Fibroblast of lung (primary cell): Measurements from ENCODE around the gene EEF1G. TPM values are rescaled to one million over a fixed set of nuclear protein-coding genes. Genes with fewer than 3 reads are reported as not detected.

Source experiments
- DNase-seq, 2 donors: peaks; one replicate each; pipeline versions ENCODE4 v3.0.0 to v3.0.0-alpha.2; 2010; ENCODE audit warnings: low read depth in 2 of 2
- H2AFZ ChIP-seq: 2 replicates; pipeline ENCODE4 v1.5.1; 2012; ENCODE audit warnings: low read length, control low read depth, inconsistent platforms
- H3K27ac ChIP-seq: 2 replicates; pipeline ENCODE4 v1.5.1; 2011; ENCODE audit warnings: low read length, control low read depth; ENCODE audit not compliant: insufficient read depth
- H3K27me3 ChIP-seq: 2 replicates; pipeline ENCODE4 v1.5.1; 2011; ENCODE audit warnings: mild to moderate bottlenecking, low read length; ENCODE audit not compliant: control insufficient read depth, insufficient read depth
- H3K36me3 ChIP-seq: 2 replicates; pipeline ENCODE4 v1.5.1; 2011; ENCODE audit warnings: low read length; ENCODE audit not compliant: control insufficient read depth, insufficient read depth
- H3K4me1 ChIP-seq: 2 replicates; pipeline ENCODE4 v1.5.1; 2011; ENCODE audit warnings: low read length; ENCODE audit not compliant: control insufficient read depth, insufficient read depth; ENCODE audit errors: extremely low read depth
- H3K4me2 ChIP-seq: 2 replicates; pipeline ENCODE4 v1.5.1; 2011; ENCODE audit warnings: low read length, control low read depth; ENCODE audit not compliant: insufficient read depth; ENCODE audit errors: extremely low read depth
- H3K4me3 ChIP-seq, 4 experiments: fragments of 200-600 bp in 1 of 4; sonication (generic) in 1 of 4; replicated peaks in 1 of 4; 2 replicates each; pipeline ENCODE4 v1.5.1; 2011 to 2016; ENCODE audit warnings: low read length in 4 of 4, low read depth in 3 of 4, mild to moderate bottlenecking in 3 of 4, control low read depth in 2 of 4, inconsistent platforms in 1 of 4, mixed read lengths in 1 of 4; ENCODE audit not compliant: insufficient read depth in 1 of 4; ENCODE audit errors: control extremely low read depth in 1 of 4
- H3K79me2 ChIP-seq: 2 replicates; pipeline ENCODE4 v1.5.1; 2012; ENCODE audit warnings: mild to moderate bottlenecking, low read length, inconsistent platforms; ENCODE audit not compliant: control insufficient read depth, insufficient read depth
- H3K9ac ChIP-seq: 2 replicates; pipeline ENCODE4 v1.5.1; 2011; ENCODE audit warnings: mild to moderate bottlenecking, low read length, control low read depth; ENCODE audit not compliant: insufficient read depth
- H3K9me3 ChIP-seq: 2 replicates; pipeline ENCODE4 v1.5.1; 2012; ENCODE audit warnings: low read depth, low read length; ENCODE audit not compliant: control insufficient read depth, insufficient read depth
- H4K20me1 ChIP-seq: 2 replicates; pipeline ENCODE4 v1.5.1; 2011; ENCODE audit warnings: low read length; ENCODE audit not compliant: control insufficient read depth, insufficient read depth; ENCODE audit errors: extremely low read depth
- EZH2 ChIP-seq: IDR thresholded peaks from 2 replicates; pipeline ENCODE4 v1.5.1; 2012; ENCODE audit warnings: low read length, control low read depth, mild to moderate bottlenecking; ENCODE audit errors: missing control alignments
- polyA plus RNA-seq, 2 donors: library from polyadenylated mRNA; depleted of rRNA in 1 of 2; stranded (reverse) in 1 of 2; unstranded in 1 of 2; fragments of >200 nt; gene quantifications; 2 replicates each; pipeline ENCODE4 v1.2.1, GENCODE V29; 2011 to 2012; ENCODE audit warnings: missing spikeins in 1 of 2
- total RNA-seq: library from RNA; depleted of rRNA; stranded (reverse); fragments of >200 nt; gene quantifications from 2 replicates; pipeline ENCODE4 v1.2.1, GENCODE V29; 2014
- TF ChIP-seq, protein P1 (sequence below), 2 donors: IDR thresholded peaks in 1 of 2; conservative IDR thresholded peaks in 1 of 2; 1 replicate in 1 of 2; 2 replicates in 1 of 2; pipeline ENCODE4 v1.5.1; 2011 to 2012; ENCODE audit warnings: low read length in 2 of 2, control low read depth in 1 of 2, inconsistent platforms in 1 of 2, low read depth in 1 of 2, mild to moderate bottlenecking in 1 of 2

The EEF1G gene
- total and polyA plus RNA-seq, 2 donors (not counting 1 experiment from before 2014, with no cell fraction given), result 1,308 to 1,405 TPM

- H3K36me3 ChIP-seq, result peaks cover 12% of the 10 kb centered on the region
- H3K4me1 ChIP-seq, result peaks cover 45% of the 10 kb centered on the region
- no peak overlapping the region for H3K4me3 ChIP-seq
- H3K9ac ChIP-seq, result no peak overlapping the region
- H3K9me3 ChIP-seq, result no peaks in the 10 kb centered on the region
- H3K79me2 ChIP-seq, result peaks cover 31% of the 10 kb centered on the region
- H3K27ac ChIP-seq, result no peak overlapping the region
- no peaks in the 10 kb centered on the region for H3K27me3 ChIP-seq
- no peaks in the 10 kb centered on the region for H4K20me1 ChIP-seq
- TF ChIP-seq, protein P1, sequence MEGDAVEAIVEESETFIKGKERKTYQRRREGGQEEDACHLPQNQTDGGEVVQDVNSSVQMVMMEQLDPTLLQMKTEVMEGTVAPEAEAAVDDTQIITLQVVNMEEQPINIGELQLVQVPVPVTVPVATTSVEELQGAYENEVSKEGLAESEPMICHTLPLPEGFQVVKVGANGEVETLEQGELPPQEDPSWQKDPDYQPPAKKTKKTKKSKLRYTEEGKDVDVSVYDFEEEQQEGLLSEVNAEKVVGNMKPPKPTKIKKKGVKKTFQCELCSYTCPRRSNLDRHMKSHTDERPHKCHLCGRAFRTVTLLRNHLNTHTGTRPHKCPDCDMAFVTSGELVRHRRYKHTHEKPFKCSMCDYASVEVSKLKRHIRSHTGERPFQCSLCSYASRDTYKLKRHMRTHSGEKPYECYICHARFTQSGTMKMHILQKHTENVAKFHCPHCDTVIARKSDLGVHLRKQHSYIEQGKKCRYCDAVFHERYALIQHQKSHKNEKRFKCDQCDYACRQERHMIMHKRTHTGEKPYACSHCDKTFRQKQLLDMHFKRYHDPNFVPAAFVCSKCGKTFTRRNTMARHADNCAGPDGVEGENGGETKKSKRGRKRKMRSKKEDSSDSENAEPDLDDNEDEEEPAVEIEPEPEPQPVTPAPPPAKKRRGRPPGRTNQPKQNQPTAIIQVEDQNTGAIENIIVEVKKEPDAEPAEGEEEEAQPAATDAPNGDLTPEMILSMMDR (conservative IDR thresholded peaks at IDR 0.05 in 1 of 2, IDR thresholded peaks at IDR 0.05 in 1 of 2; ENCODE audit: low read depth in 1 of 2, low read length in 2 of 2), result no peak
- TF ChIP-seq EZH2, result no peak
- no peak for DNase-seq
- no peak overlapping the region for H3K4me2 ChIP-seq
- H2AFZ ChIP-seq, result no peak overlapping the region
Observed at GRCh38 chr11:62558669-62559068, 15.0 kb downstream of the EEF1G start.

- no peak overlapping the region for H3K9ac ChIP-seq
Observed at GRCh38 chr11:62556875-62557631, 16.6 kb downstream of the EEF1G start.

GRCh38 chr11:62556108-62556874, 17.4 kb downstream of the EEF1G start:
- Histone ChIP-seq H2AFZ (no peak overlapping the region), H3K4me1 (peaks cover 53% of the 10 kb centered on the region), H3K27me3 (no peaks in the 10 kb centered on the region), H3K79me2 (peaks cover 25% of the 10 kb centered on the region), H3K27ac (peak overlapping the region; percentile 99), H3K4me2 (peak overlapping the region; percentile 67), H3K4me3 (peak overlapping the region in 2 of 4 experiments; percentile 33 to 34), H4K20me1 (no peaks in the 10 kb centered on the region), H3K9ac (peak overlapping the region; percentile 35), H3K36me3 (peaks cover 10% of the 10 kb centered on the region), H3K9me3 (no peaks in the 10 kb centered on the region)
- no peak for TF ChIP-seq EZH2
- TF ChIP-seq, protein P1 (conservative IDR thresholded peaks at IDR 0.05 in 1 of 2, IDR thresholded peaks at IDR 0.05 in 1 of 2; ENCODE audit: low read depth in 1 of 2, low read length in 2 of 2), result no peak
- DNase-seq, result peak; percentile 92 to 98

More at GRCh38 chr11:62556875-62557631, 16.6 kb downstream of the EEF1G start:
- Histone ChIP-seq H3K4me1 (peaks cover 51% of the 10 kb centered on the region), H3K27ac (peak overlapping the region; percentile 99), H3K79me2 (peaks cover 23% of the 10 kb centered on the region), H2AFZ (no peak overlapping the region), H3K27me3 (no peaks in the 10 kb centered on the region), H3K4me2 (peak overlapping the region; percentile 37), H4K20me1 (no peaks in the 10 kb centered on the region), H3K9me3 (no peaks in the 10 kb centered on the region), H3K4me3 (no peak overlapping the region), H3K36me3 (peaks cover 10% of the 10 kb centered on the region)
- TF ChIP-seq, protein P1 (conservative IDR thresholded peaks at IDR 0.05 in 1 of 2, IDR thresholded peaks at IDR 0.05 in 1 of 2; ENCODE audit: low read depth in 1 of 2, low read length in 2 of 2), result no peak
- TF ChIP-seq EZH2, result no peak
- DNase-seq, result no peak
